NCI-H1694 treated with DMSO at 0.1 percent for 48 hours (cell line): ENCODE data around the gene CHST11.

Experiments used
- DNase-seq: peaks from one replicate; lab custom pipeline; 2025; lab: John Stamatoyannopoulos, UW

CHST11 gene

DNA sequence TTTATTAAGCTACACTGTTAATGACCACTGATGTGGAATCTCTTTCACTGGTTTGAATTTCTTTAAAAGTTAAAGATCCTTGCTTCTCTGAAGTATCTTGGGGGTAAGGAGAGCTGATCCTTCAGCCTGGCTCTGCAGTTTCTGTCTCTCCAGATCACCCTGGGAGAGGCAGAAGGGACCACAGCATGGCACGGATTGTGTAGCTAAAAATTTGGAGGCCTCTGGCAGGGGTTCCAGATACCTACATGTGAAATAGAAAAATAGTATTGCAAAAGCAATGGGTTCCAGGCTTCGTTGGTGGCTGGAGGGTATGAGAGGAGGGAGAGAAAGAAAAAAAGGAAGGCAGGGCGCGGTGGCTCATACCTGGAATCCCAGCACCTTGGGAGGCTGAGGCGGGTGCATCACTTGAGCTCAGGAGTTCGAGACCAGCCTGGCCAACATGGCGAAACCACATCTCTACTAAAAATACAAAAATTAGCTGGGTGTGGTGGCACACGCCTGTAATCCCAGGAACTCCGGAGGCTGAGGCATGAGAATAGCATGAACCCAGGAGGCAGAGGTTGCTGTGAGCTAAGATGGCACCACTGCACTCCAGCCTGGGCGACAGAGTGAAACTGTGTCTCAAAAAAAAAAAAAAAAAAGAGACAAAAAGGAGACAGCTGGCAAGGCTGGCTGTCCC lies 3.4 kb downstream of the CHST11 start:
- no peak for DNase-seq

DNA sequence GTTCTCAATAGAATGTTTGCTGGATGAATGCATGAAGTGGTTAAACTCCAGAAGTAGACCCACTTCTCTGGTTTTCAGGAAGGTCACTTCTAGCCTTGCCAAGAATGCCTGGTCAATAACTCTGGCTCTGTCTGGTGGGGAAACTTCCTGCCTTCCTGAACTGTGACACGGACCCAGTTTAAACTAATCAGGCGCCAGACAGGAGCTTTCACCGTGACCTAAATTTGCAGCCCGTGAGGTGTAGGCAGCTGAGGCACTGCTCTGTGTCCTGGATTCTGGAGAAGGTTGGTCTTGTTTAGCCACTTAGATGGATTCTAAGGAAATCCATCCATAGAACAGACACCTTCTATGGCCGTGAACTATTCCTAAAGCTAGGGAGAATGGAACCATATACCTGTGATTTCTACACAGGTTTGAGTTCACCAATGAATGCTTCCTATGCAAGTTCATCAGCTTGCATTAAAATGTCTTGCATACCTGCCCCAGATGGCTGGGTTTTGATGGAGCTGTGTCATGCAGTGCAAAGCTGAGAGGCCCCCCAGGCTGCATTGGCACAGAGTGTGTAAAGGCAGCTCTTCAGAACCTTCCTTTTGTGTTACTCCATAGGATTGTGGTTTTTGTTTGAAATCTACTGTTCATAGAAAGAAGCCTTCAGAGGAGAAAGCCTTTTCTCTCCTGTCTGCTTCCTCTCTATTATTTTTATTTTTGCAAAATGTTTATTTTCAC lies 4.4 kb downstream of the CHST11 start:
- no peak for DNase-seq

DNA sequence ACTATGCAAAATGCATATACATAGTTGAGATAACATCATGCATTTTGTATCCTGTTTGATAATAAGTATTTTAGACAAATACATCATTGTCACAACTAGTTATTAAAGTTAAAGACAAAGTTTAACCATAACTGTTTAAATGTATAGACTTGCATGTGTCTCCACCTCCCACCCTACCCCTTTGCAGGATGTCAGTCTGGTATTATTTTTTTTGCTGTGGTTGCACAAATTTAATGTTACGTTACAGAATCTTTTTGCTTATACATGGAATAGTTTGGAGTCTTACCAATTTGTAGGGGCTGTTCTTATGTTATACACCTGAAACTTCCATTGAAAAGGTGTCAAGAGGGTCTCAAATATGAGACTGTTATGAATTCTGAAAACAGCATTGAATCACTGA lies 5.6 kb downstream of the CHST11 start:
- DNase-seq, result no peak

DNA sequence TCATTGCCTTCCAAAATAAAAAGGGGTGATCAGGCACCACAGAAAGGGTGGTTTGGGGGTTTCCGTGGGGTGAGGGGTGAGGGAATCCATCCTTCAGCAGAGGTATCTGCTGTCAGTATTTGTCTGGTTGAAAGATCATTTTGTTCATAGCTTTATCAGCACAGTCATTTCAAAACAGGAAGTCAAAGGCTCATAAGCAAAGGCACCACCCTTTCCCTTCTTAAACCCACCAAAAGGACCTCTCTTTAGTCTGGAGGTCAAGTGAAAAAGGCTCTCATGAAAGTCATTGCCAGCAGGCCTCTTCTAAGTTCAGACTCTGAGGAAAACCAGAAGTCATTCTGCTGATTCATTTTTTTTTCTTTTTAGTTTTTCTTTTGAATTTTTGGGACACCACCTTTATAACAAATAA lies 6.2 kb downstream of the CHST11 start:
- DNase-seq, result no peak

DNA sequence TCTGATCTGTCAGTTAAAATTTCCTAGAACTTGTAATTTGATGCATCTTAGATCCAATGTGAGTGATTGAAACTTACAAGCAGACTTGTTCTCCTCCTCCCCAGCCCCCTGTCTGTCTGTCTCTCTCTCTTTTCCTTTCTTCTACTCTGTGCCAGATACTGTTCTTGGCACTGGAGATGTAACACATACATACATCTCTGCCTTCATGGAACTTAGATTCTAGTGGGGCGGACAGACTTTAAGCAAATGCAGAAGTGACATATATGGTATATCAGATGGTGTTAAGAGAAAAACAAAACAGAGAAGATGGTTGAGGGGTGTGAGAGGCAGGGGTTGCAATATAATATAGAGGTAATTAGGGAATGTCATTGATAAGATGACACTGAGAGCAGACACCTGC lies 6.6 kb downstream of the CHST11 start:
- DNase-seq, result no peak

DNA sequence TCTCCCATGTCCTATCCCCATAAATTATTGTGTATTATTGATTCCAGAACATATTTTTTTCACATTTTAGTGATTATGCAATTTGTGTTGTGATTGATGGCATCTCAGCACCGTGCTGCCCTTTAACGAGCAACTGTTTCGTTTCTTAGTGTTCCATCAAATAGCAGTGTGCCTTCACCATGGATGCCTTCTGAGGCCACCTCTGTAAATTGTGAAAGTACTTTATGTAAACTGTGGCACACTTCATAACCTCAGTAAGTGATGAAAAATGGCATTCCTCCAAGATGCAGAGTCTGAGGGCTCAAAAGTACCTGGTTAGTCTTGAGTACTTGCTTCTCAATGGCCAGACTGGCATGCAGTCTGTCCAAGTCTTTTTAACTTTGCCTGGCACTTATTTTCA lies 8.2 kb downstream of the CHST11 start:
- DNase-seq, result no peak

DNA sequence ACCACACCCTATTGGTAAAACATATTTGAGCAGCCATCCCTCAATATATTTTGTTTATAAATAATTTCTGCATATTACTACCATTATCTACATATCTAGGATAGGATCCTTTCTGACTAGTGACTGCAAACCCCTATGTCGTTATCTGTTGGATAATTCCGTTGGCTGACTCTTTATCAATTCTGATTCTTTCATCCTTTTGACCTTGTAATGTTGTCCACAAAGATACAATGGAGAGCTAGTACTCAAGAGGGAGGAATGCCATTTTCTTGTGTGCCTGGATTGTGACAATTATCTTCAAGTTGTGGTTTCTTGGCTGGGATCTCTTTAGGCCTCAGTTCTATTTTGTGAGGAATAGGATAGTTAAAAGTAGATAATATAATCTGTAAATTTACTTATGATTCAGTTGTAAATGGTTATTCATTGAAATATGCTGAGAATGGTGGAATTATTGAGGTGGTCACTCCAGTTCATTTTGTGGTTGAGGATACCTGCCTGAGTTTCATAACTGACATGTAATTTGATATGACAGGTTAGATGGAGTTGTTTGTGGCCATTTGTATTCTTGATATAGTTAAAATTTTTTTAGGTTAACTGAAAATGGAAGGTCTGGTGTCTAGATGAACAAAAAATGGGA lies 10.1 kb downstream of the CHST11 start:
- DNase-seq, result no peak

DNA sequence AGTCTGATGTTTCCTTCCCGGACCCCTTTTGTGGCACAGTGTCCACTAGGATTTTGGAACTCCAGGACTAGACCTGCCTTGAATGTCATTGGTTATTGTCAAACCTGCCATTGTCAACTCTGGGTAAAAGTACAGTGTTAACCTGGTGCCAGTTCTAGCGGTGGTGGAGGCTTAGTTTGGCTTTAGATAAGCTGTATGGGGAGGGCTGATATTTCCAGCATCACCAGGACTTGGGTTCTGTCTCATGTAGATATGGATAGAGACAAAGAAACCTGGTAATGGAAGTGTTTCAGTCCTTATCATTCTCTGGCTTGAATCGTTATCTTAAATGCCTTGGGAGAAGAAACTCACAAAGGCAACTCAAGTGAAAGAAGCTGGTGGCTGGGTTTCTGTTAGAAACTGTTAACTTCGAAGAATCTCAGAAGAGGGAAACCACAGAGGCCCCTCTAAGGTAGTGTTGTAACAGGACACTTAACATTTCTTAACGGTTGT lies 10.6 kb downstream of the CHST11 start:
- DNase-seq, result no peak

DNA sequence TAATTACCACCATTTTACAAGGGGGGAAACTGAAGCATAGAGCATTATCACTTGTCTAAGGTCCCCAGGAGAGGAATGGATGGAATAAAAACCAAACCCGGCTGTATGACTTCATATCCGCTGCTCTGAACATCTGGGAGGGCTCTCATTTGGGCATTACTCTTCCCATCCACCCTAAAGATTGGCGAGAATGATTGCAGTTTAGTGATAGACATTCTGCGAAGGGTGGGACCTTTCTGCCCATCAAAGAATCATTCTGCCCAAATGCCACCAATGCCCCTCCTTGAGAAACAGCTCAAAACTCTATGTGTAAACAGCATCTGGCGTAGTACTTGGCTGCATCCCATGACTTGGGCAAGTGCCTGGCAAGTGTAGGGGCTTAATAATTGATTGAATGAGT lies 11.6 kb downstream of the CHST11 start:
- DNase-seq, result no peak

DNA sequence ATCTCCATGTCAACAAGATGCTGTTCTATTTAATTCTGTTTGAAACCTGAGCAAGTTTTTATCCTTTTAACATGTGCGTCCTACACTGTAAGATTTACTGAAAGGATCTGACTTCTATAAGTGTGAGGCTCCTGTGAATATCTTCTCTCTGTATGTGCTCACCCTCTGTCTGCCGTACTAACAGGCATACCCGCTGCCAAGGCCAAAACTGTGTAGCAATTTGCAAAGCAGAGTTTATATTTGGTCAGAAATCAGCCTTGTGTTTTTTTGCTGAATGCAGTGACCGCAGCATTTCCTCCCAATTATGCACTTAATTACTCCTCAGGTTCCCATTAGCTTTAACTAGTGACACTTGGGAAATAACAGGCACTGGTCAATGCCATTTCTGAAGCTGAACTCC lies 12.3 kb downstream of the CHST11 start:
- DNase-seq, result no peak

DNA sequence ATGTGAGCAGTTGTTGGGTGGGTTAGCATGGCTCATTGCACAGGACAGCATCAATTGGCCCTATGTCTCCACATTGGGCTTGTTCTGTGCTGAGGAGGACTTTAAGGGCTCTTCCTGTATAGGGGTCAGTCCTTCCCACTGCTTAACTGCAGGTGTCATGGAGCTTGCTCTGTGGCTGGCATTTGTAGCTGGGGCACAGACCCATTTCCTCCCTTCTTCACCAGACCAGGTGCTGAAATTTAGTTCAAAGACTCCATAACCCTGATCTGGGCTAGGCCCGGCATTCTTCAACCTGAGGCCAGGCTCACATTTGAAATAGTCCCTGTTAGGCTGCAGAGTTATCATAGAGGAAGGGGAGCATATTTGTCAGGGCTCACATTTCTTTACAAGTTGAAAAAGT lies 12.8 kb downstream of the CHST11 start:
- DNase-seq, result no peak

DNA sequence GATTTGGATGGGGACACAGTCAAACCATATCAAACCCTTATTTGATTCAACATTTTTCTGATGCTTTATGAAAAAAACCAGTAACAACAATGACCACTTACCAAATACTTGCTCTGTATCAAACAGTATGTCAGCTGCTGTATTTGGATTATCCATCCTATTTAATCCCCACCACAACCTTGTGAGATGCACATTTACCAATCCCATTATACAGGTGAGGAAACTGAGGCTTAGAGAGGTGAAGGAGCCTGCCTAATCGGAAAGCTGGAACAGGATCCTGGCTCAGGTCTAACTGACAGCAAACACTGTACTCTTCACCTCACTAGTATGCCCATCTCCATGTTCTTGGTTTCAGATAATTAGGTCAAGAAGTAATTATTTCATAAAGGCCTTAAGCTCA lies 13.8 kb downstream of the CHST11 start:
- DNase-seq, result no peak

DNA sequence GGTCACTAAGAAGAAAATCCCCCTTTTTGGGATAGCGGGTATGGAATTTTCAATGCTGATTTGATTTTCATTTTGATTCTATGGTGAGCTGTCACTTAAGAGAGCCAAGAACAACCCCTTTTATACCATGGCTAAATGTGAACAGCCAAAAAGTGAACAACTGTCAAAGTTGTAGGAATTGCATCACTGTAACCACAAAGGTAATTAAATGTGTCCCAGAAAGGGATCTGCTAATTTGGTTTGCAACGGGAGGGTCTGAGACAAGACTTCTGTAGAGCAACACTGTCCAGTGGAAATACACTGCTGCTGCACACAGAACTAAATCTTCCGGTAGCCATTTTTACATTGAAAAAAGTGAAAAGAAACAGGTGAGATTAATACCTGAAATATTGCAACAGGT lies 14.6 kb downstream of the CHST11 start:
- no peak for DNase-seq

DNA sequence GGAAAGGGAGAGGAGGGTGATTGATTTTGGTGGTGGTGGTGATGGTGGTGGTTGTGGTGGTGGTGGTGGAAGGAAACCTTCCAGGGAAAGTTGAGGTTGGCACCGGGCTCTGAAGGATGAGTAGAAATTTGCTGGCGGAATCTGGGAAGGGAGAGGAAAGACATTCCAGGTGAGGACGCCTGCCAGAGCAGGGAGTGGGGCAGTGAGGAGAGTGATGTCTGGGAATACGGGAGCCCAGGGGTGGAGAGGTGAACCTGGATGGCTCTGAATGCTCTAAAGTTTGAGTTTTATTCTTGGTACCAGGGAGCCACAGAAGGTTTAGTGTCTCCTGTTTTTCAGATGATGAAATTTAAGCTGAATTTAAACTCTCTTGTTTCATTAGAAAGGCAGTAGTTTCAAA lies 16.0 kb downstream of the CHST11 start:
- DNase-seq, result no peak

DNA sequence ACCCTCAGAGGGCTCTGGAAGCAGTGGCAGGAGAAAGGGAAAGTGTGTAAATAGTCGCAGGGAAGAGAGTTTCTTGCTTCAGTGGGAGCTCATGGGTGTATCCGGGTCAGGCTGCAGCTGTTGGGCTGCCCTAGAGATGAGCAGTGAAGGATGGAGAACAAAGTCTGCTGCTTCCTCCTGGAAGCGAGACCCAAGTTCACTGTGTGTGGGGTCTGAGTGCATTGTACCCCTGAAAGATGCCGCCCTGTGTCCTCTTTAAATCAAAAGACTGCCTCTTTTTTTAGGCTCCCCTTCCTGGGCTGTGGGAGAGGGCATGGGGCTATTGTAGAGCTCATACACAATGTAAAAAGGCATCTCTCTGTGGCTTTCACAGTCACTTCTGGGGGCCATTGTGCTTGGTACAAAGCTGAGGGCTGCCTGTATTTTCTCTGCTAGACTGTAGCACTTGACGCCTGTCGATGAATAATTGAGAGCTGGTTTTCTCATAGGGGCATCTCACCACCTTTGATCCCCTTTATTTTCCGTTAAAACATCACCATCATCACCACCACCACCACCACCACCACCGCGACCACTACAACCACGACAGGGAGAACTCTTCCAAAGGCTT lies 16.7 kb downstream of the CHST11 start:
- DNase-seq, result no peak

DNA sequence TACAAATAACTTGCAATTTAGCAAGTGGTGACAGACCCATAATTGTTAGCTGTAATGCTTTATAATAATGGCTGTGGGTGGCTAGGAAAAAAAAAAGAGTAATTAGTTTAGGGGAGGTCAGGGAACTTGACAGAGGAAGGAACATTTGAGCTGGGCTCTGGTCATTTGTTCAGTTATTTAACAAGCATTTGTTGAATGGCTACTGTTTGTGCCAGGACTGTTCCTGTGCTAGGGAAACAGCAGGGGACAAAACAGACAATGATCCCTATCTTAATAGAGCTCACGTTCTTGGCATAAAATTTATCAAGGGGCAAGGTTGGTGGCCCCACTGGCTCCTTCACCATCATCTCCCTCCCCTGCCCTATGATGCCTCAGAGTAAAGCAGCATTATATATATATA lies 18.5 kb downstream of the CHST11 start:
- DNase-seq, result no peak

DNA sequence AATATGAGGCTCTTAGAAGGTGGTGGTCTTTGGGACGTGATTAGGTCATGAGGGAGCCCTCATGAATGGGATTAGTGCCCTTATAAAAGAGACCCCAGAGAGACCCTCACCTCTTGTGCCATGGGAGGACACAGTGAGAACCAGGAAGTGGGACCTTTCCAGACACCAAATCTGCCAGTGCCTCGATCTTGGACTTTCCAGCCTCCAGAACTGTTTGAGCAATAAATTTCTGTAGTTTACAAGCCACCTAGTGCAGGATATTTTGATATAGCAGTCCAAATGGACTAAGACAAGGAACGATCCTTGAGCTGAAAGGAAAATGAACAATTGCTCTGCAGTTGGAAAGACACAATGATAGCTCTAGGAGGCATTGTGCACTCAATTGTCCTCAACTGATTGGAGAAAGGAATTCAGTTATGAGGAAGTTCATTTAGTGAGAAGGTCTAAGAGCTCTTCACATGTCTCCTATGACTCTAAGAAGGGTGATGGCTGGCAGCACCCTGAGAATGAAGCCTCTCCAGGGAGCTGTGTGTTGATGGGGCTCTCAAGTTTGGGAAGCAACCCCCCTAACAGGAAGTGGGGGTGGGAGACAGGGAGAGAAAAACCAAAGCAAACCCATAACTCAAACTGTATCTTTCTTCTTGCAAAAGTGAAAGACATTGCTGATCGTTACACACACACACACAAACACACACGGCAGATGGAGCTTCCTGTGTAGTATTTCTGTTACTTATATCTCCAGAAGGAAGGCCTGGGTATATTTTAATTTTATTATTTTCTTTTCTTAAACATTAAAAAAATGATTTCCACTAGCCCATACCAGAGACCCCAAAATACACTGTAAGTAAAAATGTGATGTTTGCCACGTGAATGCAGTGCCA lies 21.0 kb downstream of the CHST11 start:
- no peak for DNase-seq

DNA sequence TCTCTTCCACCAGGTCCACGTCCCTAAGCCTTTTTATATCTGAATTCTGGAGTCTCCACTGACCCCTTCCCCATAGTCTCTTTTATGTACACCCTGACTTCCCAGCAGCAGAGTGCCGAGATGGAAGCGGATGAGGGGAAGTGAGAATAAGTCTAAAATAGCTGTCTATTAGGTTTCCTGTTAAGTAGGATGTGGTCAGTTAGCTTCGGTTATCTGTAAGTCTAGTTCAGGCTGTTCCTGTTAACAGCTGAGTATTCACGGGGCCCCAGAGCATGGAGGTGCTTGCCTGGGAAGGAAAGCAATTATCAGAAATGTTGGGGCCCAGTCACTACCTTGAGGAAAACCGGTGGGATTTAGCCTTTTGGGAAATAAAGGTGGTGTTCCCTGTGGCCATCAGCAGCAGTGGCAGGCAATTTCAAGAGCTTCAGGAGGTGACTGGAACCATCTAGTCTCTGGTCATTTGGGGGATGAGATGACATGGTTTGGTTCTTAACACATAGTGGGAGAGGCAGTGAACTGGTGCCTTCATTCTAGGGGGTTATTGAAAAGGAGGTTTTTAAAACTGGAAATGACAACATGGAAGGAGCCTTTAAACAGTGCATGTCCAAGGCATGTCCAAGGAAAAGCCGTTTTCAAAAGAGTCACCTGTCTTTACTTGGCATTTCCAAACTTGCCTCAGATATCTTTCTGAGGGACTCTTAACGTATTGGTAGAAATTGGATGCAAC lies 21.8 kb downstream of the CHST11 start:
- DNase-seq, result no peak

DNA sequence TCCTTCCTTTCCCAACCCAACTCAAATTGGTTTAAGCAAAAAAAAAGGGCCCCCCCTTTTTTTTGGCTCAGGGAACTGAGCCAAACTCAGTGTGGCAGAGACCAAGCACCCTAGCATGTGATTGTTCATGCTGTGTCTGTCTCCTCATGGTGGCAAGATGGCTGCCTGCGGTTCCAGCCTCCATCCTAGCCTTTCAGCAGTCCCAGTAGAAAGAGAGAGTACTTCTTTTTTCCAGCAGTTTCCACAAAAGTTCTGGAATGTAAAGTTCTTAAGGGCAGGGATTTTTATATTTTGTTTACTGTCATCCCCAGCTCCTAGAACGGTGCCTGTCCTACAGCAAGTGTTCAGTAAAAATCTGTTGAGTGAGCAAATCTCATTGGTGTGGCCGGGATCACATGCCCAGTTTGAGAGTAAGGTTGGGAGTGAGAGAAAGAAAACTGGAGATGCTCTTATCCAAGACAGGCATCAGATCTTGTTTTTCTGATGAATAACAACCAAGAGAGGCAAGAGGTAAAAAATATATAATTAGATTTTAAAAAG lies 22.4 kb downstream of the CHST11 start:
- DNase-seq, result no peak

DNA sequence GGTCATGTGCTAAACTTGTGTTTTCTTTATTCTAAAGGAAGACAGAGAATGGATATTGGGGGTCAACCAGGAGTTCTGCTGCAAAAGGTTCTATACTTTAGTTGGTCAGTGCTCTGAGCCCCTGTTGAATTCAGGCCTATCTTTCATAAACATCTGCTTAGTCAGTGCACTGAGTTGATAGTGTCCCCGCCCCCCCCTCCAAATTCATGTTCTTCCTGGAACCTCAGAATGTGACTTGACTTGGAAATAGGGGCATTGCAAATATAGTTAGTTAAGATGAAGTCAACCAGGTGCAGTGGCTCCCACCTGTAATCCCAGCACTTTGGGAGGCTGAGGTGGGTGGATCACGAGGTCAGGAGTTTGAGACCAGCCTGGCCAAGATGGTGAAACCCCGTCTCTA lies 23.3 kb downstream of the CHST11 start:
- no peak for DNase-seq
